ENCODE results near the gene PARN.

- TF ChIP-seq ZNF70 (CRISPR knock-in tag; IDR thresholded peaks at IDR 0.05): no peak
- TF ChIP-seq TOX (CRISPR knock-in tag; IDR thresholded peaks at IDR 0.05; ENCODE audit: borderline replicate concordance): no peak
- TF ChIP-seq PATZ1 (CRISPR knock-in tag; IDR thresholded peaks at IDR 0.05; ENCODE audit: borderline replicate concordance): no peak
- TF ChIP-seq TSHZ2 (CRISPR knock-in tag; IDR thresholded peaks at IDR 0.05): no peak
- TF ChIP-seq POU6F1 (CRISPR knock-in tag; IDR thresholded peaks at IDR 0.05; ENCODE audit: borderline replicate concordance, low read depth): no peak
- TF ChIP-seq ZFP3 (CRISPR knock-in tag; IDR thresholded peaks at IDR 0.05): no peak
Measured at GRCh38 chr16:14565688-14566025, 64.4 kb downstream of the PARN start.

Measured in SK-N-SH treated with all-trans-retinoic acid at 6 μM for 48 hours (cell line).